ENCODE measurements around the gene LAMB2.

Gene LAMB2

DNA sequence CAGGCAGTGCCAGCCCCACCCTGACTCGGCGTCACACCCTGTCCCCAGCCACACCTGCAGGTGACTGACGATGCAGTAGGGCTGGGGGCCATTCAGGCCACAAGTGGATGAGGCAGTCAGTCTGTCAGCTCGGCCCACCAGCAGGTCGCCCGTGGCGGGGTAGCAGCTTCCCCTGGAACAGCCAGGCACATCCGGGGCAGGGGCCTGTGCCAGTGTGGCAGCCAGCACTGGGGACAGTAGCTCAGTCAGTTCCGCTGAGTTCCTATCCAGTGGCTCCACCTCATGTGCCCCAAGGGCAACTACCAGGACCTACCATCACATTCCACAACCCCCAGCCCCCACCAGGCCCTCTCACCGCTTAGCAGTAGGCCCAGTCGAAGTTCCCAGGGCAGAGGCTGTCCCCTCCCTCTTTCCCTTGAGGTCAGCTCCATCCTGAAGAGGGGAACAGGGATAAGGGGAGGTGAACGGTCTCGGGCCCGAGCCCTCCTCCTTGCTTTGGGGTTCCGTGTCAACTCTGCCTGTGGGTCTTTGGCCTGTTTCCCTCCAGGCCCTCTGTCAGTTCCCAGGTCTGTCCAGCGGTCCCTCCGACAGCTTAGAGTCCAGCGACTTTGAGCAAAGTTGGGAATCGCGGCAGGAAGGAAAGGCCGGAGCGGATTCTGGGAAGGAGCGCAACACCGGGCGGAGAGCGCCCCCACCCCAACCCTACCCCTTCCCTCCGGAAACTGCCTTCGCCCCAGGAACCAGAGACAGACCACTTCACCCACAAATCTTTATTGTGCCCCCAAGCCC is at the start of gene LAMB2:
LAMB2 (minus strand) TSS at position 614 of the 789 bp plus-strand sequence; CDS start at position 431, 183 bp downstream.
- peak in 48 of 51 donors; percentile 5 to 74 (median 50) for DNase-seq

GRCh38 chr3:49181351-49181750 is 48.5 kb upstream of the LAMB2 start:
- no peak for DNase-seq

DNA sequence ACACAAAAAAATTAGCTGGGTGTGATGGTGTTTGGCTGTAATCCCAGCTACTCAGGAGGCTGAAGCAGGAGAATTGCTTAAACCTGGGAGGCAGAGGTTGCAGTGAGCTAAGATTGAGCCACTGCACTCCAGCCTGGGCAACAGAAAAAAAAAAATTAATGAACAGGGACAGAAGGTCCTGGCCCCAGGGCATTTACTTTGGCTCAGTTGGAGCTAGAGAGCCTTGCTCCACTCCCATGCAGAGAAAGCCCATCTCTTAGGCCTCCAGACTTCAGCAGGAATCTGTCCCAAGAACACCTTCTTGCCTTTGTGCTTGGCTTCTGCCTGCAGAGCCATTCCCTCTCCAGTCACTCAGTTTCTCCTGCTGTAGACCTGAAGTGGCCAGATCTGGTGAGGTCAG is 47.3 kb upstream of the LAMB2 start:
- no peak for DNase-seq

DNA sequence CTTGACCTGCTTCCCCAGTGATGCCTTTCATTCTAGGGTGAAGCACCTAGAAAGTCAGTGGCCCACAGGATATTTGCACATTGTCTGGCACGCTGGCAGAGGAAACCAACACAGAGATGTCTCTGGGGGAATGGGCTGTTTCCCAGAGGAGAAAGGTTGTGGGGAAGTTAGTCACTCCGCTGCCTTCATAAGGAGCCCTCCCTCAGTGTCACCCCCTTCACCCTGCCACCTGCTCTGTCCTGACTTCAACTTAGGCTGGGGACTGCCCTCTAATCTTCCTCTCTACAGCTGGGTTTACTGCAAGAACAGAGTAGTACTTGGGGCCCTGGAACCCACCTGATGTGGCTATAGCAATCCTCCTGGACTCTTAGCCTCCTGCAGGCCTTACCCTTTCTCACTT is 44.2 kb upstream of the LAMB2 start:
- no peak for DNase-seq

DNA sequence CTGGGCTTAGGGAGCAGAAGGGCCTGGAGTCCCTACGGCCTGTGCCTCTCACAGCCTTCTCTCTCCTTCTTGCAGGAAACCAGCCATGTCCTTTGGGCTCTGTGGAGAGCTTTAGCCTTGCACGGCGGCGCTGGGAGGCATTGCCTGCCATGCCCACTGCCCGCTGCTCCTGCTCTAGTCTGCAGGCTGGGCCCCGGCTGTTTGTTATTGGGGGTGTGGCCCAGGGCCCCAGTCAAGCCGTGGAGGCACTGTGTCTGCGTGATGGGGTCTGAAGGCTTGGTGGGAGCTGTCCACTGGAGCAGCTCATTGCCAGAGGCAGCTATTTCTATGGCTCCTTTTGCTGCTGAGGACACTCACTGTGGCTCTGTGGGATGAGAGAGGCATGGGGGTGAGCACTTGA is 42.7 kb upstream of the LAMB2 start:
- no peak for DNase-seq

- DNase-seq = peak in 1 of 51 donors; percentile 15
Measured at GRCh38 chr3:49174397-49174985, 41.6 kb upstream of the LAMB2 start.

DNA sequence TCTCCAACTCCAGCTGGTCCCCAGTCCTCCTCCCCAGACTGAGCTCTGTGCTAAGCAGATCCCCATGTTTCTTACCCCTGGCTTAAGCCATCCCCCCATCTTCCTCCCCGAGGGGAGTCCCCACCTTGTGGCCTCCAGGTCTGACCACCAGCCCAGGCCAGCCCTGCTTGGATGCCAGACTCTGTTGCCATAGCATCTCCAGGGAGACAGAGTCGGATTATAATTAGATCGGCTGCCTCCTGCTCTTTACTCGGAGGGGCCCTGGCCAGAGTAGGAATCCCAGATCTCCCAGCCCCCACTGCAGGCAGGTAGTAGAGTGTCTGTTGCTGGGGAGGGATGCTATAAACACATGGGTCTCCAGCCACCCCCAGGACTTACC is 40.9 kb upstream of the LAMB2 start:
- DNase-seq = peak in 5 of 51 donors; percentile 11 to 48 (median 13)

- DNase-seq = peak in 2 of 51 donors; percentile 8 to 10
Measured at GRCh38 chr3:49173116-49173791, 40.4 kb upstream of the LAMB2 start.

GRCh38 chr3:49172551-49173041 is 39.7 kb upstream of the LAMB2 start:
- peak in 3 of 51 donors; percentile 6 to 10 (median 10) for DNase-seq

GRCh38 chr3:49171775-49172500 is 39.1 kb upstream of the LAMB2 start:
- DNase-seq = peak in 1 of 51 donors; percentile 25

- peak in 46 of 51 donors; percentile 13 to 88 (median 66) for DNase-seq
Measured at GRCh38 chr3:49171119-49171774, 38.4 kb upstream of the LAMB2 start, which contains the start of gene KLHDC8B. Gene KLHDC8B, plus strand, starts transcription at chr3:49171598. Its CDS starts 1,172 bp downstream, at chr3:49172770.

DNA sequence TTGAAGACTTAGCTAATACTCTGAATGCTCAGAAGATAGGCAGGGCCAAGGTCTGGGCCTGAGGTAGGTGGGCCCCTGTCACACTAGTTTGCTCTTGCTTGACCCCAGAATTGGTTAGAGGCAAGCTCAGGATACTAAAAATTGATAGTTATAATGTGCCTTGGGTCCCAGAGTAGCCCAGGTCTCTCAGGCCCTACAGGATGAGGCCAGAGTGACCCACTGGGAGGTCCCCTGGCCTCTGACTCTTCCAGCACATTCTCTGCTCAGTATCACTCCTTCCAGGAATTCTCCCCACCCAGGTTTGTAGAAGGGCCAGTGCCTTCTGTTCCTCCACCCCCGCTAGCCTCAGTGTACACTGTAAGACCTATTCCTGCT is 37.9 kb upstream of the LAMB2 start:
- DNase-seq = no peak

DNA sequence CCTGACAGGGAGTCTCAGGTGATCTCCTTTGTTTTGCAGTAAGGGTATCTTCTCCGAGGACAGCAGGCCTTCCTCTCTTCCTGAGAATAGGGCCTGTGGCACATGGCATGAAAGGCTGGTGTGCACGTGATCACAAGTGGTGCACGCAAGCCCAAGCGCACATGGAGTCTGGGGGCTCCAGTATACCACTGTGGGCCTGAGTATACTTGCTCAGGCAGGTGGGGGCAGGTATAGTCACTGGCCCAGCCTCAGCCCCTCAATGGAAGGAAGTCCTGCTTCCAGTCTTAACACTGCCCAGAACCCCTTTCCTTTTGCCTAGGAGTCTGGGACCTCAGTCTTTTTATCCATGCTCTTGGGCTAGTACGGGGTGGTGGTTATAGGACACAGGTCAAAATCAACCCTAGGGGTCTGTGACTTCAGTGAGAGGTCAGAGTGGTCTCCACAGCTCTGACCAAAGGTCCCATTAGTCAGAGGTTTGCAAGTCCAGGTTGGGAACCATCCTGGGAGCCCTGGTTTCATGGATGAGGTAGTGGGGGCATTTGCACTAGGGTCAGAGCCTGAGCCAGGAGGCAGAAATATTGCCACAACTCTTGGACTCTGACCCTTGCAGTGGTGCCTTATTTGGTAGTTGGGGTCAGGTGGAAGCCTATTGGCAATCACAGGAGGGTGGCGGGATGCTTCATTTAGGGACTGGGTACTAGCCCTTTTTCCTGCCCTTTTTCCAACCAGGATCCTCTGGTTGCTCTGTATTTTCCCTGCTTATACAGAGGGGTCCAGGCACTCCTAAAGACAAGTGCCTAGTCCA is 34.1 kb upstream of the LAMB2 start:
- DNase-seq = no peak

- DNase-seq = peak in 50 of 51 donors; percentile 2 to 73 (median 46)
Measured at GRCh38 chr3:49165771-49166751, 33.2 kb upstream of the LAMB2 start, which contains the start of gene CCDC71. Gene CCDC71, minus strand, starts transcription at chr3:49166331. Its CDS starts 2,123 bp downstream, at chr3:49164208.

- DNase-seq = peak in 1 of 51 donors; percentile 17
Measured at GRCh38 chr3:49164983-49165720, 32.3 kb upstream of the LAMB2 start.

GRCh38 chr3:49163609-49164008 is 30.8 kb upstream of the LAMB2 start:
- DNase-seq = no peak

- no peak for DNase-seq
Measured at GRCh38 chr3:49162751-49163419, 30.0 kb upstream of the LAMB2 start.

Data from hypothalamus (tissue), 51 donors.